NT2/D1 (cell line): ENCODE measurements around the gene GEN1.

ENCODE experiments used
- SUZ12 ChIP-seq: IDR thresholded peaks from 2 replicates; pipeline ENCODE4 v1.6.1; 2011; ENCODE audit not compliant: insufficient read length, insufficient read depth; ENCODE audit errors: extremely low read depth
- ZNF274 ChIP-seq: IDR thresholded peaks from 2 replicates; pipeline ENCODE4 v1.6.1; 2011; ENCODE audit warnings: mild to moderate bottlenecking, low read depth, low read length

DNA sequence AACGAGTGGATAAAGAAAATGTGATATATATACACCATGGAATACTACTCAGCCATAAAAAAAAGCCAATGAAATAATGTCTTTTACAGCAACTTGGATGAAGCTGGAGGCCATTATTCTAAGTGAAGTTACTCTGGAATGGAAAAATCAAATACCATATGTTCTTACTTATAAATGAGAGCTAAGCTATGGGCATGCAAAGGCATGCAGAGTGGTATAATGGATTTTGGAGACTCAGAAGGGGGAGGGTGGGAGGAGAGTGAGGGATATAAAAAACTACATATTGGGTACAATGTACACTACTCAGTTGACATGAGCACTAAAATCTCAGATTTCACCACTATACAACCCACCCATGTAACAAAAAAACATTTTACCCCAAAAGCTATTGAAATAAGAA is 60.7 kb downstream of the GEN1 start:
- TF ChIP-seq ZNF274 (no peak), SUZ12 (no peak)
